Neural cell (in vitro differentiated cells): ENCODE data around the gene SIN3A. TPM values are rescaled to one million over a fixed set of nuclear protein-coding genes. Genes with fewer than 3 reads are reported as not detected.

Experiments
- H2AFZ ChIP-seq: fragments of 200-600, 300-800 bp; sonication (generic), shearing (Covaris generic); 2 replicates; pipeline ENCODE4 v1.6.0; 2014; ENCODE audit warnings: low read depth, mild to moderate bottlenecking, antibody characterized with exemption, low read length, moderate library complexity
- H3F3A ChIP-seq: fragments of 200-600 bp; shearing (Covaris generic); 2 replicates; pipeline ENCODE4 v1.6.1; 2016; ENCODE audit warnings: mild to moderate bottlenecking, moderate library complexity, mixed read lengths, antibody characterized with exemption, low read length; ENCODE audit not compliant: insufficient read depth, poor library complexity, severe bottlenecking
- H3K27ac ChIP-seq: fragments of 200-600, 300-800 bp; sonication (generic), shearing (Covaris generic); 2 replicates; pipeline ENCODE4 v1.5.1; 2014; ENCODE audit warnings: mild to moderate bottlenecking, low read length, moderate library complexity
- H3K27me3 ChIP-seq: fragments of 300-800, 200-600 bp; sonication (generic), shearing (Covaris generic); 2 replicates; pipeline ENCODE4 v1.6.0; 2014; ENCODE audit warnings: mild to moderate bottlenecking, low read depth, low read length, moderate library complexity; ENCODE audit not compliant: insufficient read depth
- H3K36me3 ChIP-seq: fragments of 300-800, 200-600 bp; sonication (generic), shearing (Covaris generic); 2 replicates; pipeline ENCODE4 v1.5.1; 2014; ENCODE audit warnings: mild to moderate bottlenecking, antibody characterized with exemption, low read length, moderate library complexity; ENCODE audit not compliant: insufficient read depth
- H3K4me2 ChIP-seq: fragments of 300-800, 200-600 bp; sonication (generic), shearing (Covaris generic); 2 replicates; pipeline ENCODE4 v1.6.0; 2014; ENCODE audit warnings: mild to moderate bottlenecking, low read length
- H3K4me3 ChIP-seq: fragments of 300-800, 200-600 bp; sonication (generic), shearing (Covaris generic); 2 replicates; pipeline ENCODE4 v1.5.1; 2014; ENCODE audit warnings: mild to moderate bottlenecking, low read length, moderate library complexity
- H3K79me2 ChIP-seq: fragments of 200-600 bp; shearing (Covaris generic); replicated peaks from 2 replicates; pipeline ENCODE4 v1.6.0; 2014; ENCODE audit warnings: mild to moderate bottlenecking, low read length, moderate library complexity; ENCODE audit not compliant: insufficient read depth
- H3K9ac ChIP-seq: fragments of 300-800, 200-600 bp; sonication (generic), shearing (Covaris generic); 2 replicates; pipeline ENCODE4 v1.6.1; 2016; ENCODE audit warnings: mild to moderate bottlenecking, low read length, mixed read lengths
- H3K9me2 ChIP-seq: fragments of 200-600 bp; shearing (Covaris generic); 2 replicates; pipeline ENCODE4 v1.6.1; 2016; ENCODE audit warnings: mild to moderate bottlenecking, low read length, mixed read lengths; ENCODE audit not compliant: insufficient read depth
- H3K9me3 ChIP-seq: fragments of 200-600, 300-800 bp; sonication (generic), shearing (Covaris generic); 2 replicates; pipeline ENCODE4 v1.6.1; 2016; ENCODE audit warnings: mild to moderate bottlenecking, mixed run types, low read length, moderate library complexity, mixed read lengths
- H4K20me1 ChIP-seq: fragments of 200-600 bp; shearing (Covaris generic); 2 replicates; pipeline ENCODE4 v1.6.1; 2016; ENCODE audit warnings: mild to moderate bottlenecking, mixed run types; ENCODE audit not compliant: insufficient read depth
- CTCF ChIP-seq: fragments of 450-650 bp; IDR thresholded peaks from 2 replicates; pipeline ENCODE4 v1.5.1; 2014; ENCODE audit warnings: antibody characterized with exemption, mild to moderate bottlenecking, moderate library complexity; ENCODE audit not compliant: poor library complexity, severe bottlenecking
- EP300 ChIP-seq: fragments of 450-650 bp; conservative IDR thresholded peaks from 2 replicates; pipeline ENCODE4 v1.6.1; 2014; ENCODE audit warnings: antibody characterized with exemption, mild to moderate bottlenecking, moderate library complexity; ENCODE audit not compliant: poor library complexity, severe bottlenecking
- EZH2 ChIP-seq: fragments of 200-600, 300-800 bp; shearing (Covaris generic), sonication (generic); IDR thresholded peaks from 2 replicates; pipeline ENCODE4 v1.6.1; 2014; ENCODE audit warnings: antibody characterized with exemption, low read length, borderline replicate concordance, mild to moderate bottlenecking; ENCODE audit not compliant: insufficient read depth, poor library complexity, severe bottlenecking
- MXI1 ChIP-seq: fragments of 450-650 bp; conservative IDR thresholded peaks from 2 replicates; pipeline ENCODE4 v1.6.1; 2014; ENCODE audit warnings: antibody characterized with exemption, mild to moderate bottlenecking; ENCODE audit not compliant: poor library complexity, severe bottlenecking
- POLR2AphosphoS5 ChIP-seq: IDR thresholded peaks from 2 replicates; pipeline ENCODE4 v1.6.1; 2012
- RAD21 ChIP-seq: fragments of 450-650 bp; conservative IDR thresholded peaks from 2 replicates; pipeline ENCODE4 v1.6.1; 2014; ENCODE audit warnings: antibody characterized with exemption, mild to moderate bottlenecking, moderate library complexity
- REST ChIP-seq: IDR thresholded peaks from 2 replicates; pipeline ENCODE4 v1.6.1; 2012; ENCODE audit warnings: borderline replicate concordance
- SMC3 ChIP-seq: fragments of 450-650 bp; conservative IDR thresholded peaks from 2 replicates; pipeline ENCODE4 v1.6.1; 2014; ENCODE audit warnings: antibody characterized with exemption, mild to moderate bottlenecking, moderate library complexity; ENCODE audit not compliant: poor library complexity
- TAF1 ChIP-seq: IDR thresholded peaks from 2 replicates; pipeline ENCODE4 v1.6.1; 2012; ENCODE audit warnings: low read depth
- polyA plus RNA-seq: library from polyadenylated mRNA; depleted of rRNA; stranded (reverse); fragments of >200 nt; gene quantifications from 2 replicates; pipeline ENCODE4 v1.2.3, GENCODE V29; 2014

The SIN3A gene
- polyA plus RNA-seq, 1 donor from 2014 or later, result 13.7 TPM

- H3K27ac ChIP-seq, result no peak overlapping the region
- peaks cover 17% of the 10 kb centered on the region for H3K27me3 ChIP-seq
- H3K36me3 ChIP-seq, result no peaks in the 10 kb centered on the region
- no peak overlapping the region for H3K4me3 ChIP-seq
- H3F3A ChIP-seq, result no peaks in the 10 kb centered on the region
- H3K9me3 ChIP-seq, result no peaks in the 10 kb centered on the region
- H3K9me2 ChIP-seq, result no peaks in the 10 kb centered on the region
- TF ChIP-seq RAD21 (no peak), POLR2AphosphoS5 (no peak), TAF1 (no peak), EP300 (no peak), REST (no peak)
- no peaks in the 10 kb centered on the region for H4K20me1 ChIP-seq
- H2AFZ ChIP-seq, result no peak overlapping the region
- no peak overlapping the region for H3K9ac ChIP-seq
- no peaks in the 10 kb centered on the region for H3K79me2 ChIP-seq
- H3K4me2 ChIP-seq, result no peak overlapping the region
These were observed 99.1 kb downstream of the SIN3A start for GRCh38 chr15:75352186-75353080.

GRCh38 chr15:75350601-75351361 lies 100.7 kb downstream of the SIN3A start:
- Histone ChIP-seq H3K27me3 (peaks cover 25% of the 10 kb centered on the region), H3K9me3 (no peaks in the 10 kb centered on the region), H3K79me2 (no peaks in the 10 kb centered on the region), H3K4me3 (no peak overlapping the region), H3K27ac (no peak overlapping the region), H3K9ac (no peak overlapping the region), H3K36me3 (no peaks in the 10 kb centered on the region), H2AFZ (no peak overlapping the region), H3K9me2 (no peaks in the 10 kb centered on the region), H4K20me1 (no peaks in the 10 kb centered on the region), H3F3A (no peaks in the 10 kb centered on the region), H3K4me2 (no peak overlapping the region)
- TF ChIP-seq RAD21, result no peak
- no peak for TF ChIP-seq EZH2
- TF ChIP-seq TAF1, result no peak
- TF ChIP-seq SMC3, result no peak
- TF ChIP-seq EP300, result no peak
- TF ChIP-seq POLR2AphosphoS5, result no peak
- TF ChIP-seq CTCF, result no peak
- no peak for TF ChIP-seq MXI1
- no peak for TF ChIP-seq REST
